ENCODE results near the gene CLDN22.

DNA sequence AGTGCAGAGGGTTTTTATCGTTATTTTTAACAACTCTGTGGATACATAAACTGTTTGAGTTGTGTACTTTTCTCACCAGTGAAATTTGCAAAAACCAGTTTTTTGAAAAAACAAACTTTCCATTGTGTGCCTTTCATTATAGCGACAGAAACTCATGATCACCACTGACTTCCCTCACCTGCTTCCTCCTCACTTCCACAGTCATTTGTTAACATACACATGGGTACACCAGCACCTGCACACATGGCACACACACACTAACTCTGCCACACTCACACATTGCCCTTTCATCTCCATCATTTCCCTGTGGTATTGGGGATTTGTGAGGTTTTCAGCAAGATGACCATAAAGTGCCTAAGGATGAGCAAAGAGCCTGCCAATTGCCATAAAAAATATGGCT lies 20.6 kb downstream of the CLDN22 start:
- TF ChIP-seq, protein P1, sequence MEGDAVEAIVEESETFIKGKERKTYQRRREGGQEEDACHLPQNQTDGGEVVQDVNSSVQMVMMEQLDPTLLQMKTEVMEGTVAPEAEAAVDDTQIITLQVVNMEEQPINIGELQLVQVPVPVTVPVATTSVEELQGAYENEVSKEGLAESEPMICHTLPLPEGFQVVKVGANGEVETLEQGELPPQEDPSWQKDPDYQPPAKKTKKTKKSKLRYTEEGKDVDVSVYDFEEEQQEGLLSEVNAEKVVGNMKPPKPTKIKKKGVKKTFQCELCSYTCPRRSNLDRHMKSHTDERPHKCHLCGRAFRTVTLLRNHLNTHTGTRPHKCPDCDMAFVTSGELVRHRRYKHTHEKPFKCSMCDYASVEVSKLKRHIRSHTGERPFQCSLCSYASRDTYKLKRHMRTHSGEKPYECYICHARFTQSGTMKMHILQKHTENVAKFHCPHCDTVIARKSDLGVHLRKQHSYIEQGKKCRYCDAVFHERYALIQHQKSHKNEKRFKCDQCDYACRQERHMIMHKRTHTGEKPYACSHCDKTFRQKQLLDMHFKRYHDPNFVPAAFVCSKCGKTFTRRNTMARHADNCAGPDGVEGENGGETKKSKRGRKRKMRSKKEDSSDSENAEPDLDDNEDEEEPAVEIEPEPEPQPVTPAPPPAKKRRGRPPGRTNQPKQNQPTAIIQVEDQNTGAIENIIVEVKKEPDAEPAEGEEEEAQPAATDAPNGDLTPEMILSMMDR (IDR thresholded peaks at IDR 0.05; ENCODE audit: insufficient read depth, low read length, poor library complexity, severe bottlenecking): no peak
- TF ChIP-seq EZH2phosphoT487 (conservative IDR thresholded peaks at IDR 0.05; ENCODE audit: low read length): no peak
